Measurements from ENCODE around the gene ESYT1.

ESYT1 gene

GRCh38 chr12:56127888-56128669 lies at the start of gene ESYT1:
ESYT1 (plus strand) TSS chr12:56128267; CDS start chr12:56128320, 53 bp downstream.
- peak; percentile 82 to 98 for DNase-seq (ENCODE audit: low read depth in 1 of 2, low spot score in 1 of 2)

- DNase-seq (ENCODE audit: low read depth in 1 of 2, low spot score in 1 of 2), result no peak
These were observed 49.6 kb upstream of the ESYT1 start for GRCh38 chr12:56078427-56078826.

GRCh38 chr12:56078931-56079722 lies 48.9 kb upstream of the ESYT1 start:
- DNase-seq (ENCODE audit: low read depth in 1 of 2, low spot score in 1 of 2), result peak; percentile 14 to 27

DNA sequence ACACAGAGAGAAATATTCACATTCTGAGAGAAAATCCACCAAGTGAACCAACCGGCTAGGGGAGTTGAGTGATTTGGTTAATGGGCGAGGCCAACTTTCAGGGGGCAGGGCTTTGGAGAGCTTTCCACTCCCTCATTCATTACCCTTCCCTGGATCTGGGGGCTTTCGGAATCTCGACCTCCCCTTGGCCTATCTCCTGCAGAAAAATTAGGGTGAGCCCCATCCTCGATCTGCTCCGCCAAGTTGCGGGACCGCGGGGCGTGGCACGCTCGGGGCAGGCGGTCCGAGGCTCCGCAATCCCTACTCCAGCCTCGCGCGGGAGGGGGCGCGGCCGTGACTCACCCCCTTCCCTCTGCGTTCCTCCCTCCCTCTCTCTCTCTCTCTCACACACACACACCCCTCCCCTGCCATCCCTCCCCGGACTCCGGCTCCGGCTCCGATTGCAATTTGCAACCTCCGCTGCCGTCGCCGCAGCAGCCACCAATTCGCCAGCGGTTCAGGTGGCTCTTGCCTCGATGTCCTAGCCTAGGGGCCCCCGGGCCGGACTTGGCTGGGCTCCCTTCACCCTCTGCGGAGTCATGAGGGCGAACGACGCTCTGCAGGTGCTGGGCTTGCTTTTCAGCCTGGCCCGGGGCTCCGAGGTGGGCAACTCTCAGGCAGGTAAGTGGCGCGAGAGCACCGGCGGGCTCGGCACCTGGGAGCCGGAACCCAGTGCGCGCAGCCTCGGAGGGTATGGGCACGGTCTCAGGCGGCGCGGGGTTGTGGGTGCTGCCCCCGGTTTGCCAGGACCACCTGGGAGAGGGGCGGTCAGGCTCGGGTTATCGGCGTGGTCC lies 48.1 kb upstream of the ESYT1 start, which contains the start of gene ERBB3:
ERBB3 (plus strand) TSS at position 443 of the 833 bp plus-strand sequence; CDS start at position 579, 136 bp downstream.
- DNase-seq (ENCODE audit: low read depth in 1 of 2, low spot score in 1 of 2), result peak; percentile 26 to 58

DNA sequence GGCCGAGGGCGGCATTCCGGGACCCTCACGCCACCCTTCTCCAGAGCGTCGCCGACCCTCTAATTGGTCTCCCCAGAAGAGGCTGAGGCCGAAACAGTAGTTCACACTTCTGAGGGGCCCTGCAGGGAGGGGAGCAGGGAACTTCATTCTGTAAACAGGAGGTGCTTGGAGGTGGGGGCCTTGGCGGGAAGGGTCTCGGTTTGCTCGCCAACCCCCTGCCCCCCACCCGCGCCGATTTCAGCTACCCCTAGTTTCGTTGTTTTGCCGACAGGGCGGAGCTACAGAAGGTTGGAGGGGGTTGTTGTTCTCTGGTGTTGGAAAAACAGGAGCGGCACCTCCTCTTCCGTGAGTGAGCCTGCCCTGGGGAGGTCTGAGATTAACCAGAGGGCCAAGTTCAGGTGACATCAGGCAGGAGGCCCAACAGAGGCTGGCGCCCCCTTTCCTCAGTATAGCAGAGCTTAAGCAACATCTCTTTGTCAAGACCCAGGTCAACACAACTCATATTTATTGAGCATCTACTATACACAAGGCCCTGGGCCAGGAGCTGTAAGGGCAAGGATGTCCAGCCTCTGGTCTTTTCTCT lies 47.4 kb upstream of the ESYT1 start:
- no peak for DNase-seq (ENCODE audit: low read depth in 1 of 2, low spot score in 1 of 2)

DNA sequence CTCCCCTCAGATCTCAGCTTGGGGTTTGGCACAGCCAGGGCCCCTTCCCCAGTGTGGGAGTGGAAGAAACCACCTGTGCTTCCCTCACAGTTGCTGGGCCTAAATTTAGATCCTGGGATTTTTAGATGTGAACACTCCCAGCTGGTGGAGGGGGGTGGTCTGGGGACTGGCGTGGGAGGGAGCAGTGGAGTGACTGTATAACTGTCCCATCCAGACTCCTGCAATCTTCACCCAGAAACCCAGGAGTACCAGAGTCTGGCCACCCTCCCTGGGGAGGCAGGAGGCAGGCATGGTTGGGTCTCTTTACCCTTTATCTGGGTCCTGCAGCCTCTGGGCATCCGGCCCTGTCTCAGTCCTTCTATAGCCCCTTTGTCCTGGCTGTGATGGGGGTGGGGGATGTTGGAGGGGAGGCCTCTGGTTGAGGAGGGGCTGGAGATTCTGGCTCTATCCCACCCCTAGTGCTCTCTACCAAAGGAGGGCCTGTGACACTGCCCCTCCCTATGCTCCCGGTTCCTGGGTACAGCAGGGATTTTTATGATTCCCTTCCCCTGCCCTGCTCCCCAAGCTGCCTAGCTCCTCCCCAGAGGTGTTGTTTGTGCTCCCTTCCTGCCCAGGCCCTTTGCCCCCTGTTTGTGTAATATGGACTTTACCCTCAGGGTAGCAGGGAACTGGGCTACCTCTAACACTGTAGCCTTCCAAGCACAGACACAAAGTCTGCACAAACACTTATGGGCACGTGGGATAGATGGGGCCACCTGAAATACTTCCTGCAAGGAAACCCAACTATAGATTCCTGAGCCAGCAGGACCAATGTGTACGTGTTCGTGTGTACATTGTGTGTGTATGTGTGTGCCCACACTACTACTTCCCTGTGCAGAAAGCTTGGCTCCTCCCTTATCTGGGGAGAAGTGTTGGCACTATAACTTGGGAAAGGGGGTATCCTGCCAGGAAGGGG lies 46.4 kb upstream of the ESYT1 start:
- no peak for DNase-seq (ENCODE audit: low read depth in 1 of 2, low spot score in 1 of 2)

DNA sequence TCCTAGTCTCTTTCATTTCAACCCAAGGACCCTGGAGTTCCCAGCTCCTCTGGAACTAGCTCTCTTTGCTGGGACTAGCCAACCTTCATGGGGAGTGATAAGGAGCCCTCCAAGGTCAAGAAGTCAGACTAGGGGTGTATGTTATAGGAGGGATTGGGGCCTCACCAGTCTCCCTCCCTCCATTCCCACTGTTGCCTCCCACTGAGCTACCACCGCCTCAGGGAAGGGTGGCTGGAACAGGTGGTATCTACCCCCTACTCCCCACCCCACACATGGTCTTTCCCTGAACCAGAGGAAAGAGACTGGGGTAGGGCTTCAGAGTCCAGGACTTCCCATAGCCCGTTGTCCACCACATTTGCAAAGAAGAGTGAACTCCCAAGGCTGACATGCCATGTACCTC lies 45.7 kb upstream of the ESYT1 start:
- no peak for DNase-seq (ENCODE audit: low read depth in 1 of 2, low spot score in 1 of 2)

DNA sequence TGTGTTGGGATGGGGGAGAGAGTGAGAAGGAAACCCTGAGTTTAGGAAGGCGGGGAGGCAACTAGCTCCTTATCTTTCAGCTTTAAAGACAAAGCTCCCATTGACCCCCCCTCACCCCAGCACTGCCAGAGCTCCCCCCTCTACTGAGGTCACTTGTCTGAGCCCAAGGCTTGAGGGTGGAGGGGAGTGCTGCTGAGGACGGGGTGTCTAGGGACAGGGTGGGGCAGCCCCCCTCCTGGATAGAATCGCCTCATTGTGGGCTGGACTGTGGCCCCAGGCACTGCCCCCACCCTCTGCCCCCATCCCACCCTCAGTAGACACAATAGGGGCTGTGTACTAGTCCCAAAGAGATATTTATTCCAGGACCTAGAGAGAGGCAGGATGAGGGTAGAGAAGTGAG lies 45.1 kb upstream of the ESYT1 start:
- DNase-seq (ENCODE audit: low read depth in 1 of 2, low spot score in 1 of 2), result no peak

- DNase-seq (ENCODE audit: low read depth in 1 of 2, low spot score in 1 of 2), result no peak
These were observed 43.0 kb upstream of the ESYT1 start for GRCh38 chr12:56084958-56085543.

- no peak for DNase-seq (ENCODE audit: low read depth in 1 of 2, low spot score in 1 of 2)
These were observed 42.0 kb upstream of the ESYT1 start for GRCh38 chr12:56086096-56086495.

DNA sequence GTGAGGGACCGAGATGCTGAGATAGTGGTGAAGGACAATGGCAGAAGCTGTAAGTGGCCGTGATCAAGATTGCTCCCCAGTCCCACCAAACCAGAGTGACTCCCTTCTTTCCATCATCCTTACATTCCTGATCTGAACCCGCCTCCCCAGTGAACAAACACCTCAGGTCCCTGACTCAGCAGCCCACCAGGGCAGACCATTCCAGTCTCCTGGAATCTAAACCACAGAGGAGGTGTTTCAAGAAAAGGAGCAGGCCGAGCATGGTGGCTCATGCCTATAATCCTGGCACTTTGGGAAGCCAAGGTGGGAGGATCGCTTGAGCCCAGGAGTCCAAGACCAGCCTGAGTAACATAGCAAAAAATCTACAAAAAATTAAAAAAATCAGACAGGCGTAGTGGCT lies 41.5 kb upstream of the ESYT1 start:
- no peak for DNase-seq (ENCODE audit: low read depth in 1 of 2, low spot score in 1 of 2)

DNA sequence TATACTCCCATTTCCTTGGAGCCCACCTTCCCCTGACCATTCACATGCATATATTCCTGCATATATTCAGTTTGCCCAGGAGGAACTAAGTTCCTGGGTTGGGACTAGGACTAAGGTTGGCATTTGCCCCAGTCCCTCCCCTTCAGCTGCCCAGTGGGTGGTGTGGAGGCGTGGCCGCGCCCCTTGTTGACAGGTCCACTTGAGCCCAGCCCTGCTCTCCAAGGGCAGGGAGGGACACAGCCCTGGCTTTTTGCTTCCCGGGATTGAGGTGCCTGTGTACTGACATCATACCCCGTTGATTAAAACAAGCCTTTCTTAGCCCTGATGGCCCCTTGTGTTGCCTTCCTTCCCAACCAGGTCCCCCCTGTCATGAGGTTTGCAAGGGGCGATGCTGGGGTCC lies 40.8 kb upstream of the ESYT1 start:
- DNase-seq (ENCODE audit: low read depth in 1 of 2, low spot score in 1 of 2), result no peak

DNA sequence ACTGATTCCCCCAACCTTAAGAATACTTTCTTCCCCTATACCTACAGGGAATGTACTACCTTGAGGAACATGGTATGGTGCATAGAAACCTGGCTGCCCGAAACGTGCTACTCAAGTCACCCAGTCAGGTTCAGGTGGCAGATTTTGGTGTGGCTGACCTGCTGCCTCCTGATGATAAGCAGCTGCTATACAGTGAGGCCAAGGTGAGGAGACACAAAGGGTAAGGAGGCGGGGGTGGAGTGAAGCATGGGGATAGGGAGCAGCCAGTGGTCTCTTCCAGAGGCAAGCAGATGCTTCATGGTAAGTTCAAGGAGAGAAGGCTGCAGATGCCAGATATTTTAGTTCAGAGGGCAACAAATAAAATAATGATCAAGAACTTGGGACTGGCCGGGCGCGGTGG lies 30.3 kb upstream of the ESYT1 start:
- no peak for DNase-seq (ENCODE audit: low read depth in 1 of 2, low spot score in 1 of 2)

DNA sequence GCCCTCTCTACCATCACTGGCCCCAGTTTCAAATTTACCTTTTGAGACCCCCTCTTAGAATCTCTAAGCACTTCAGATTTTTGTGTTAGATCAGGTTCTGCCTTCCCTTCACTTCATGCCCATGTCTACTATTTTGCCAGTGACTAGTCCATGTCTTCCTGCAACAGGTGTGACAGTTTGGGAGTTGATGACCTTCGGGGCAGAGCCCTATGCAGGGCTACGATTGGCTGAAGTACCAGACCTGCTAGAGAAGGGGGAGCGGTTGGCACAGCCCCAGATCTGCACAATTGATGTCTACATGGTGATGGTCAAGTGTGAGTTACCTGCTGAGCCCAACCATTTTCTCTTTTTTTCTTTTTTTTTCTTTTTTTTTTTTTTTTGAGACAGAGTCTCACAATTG lies 29.5 kb upstream of the ESYT1 start:
- DNase-seq (ENCODE audit: low read depth in 1 of 2, low spot score in 1 of 2), result no peak

GRCh38 chr12:56099787-56100186 lies 28.3 kb upstream of the ESYT1 start:
- DNase-seq (ENCODE audit: low read depth in 1 of 2, low spot score in 1 of 2), result no peak

GRCh38 chr12:56101045-56101444 lies 27.0 kb upstream of the ESYT1 start:
- DNase-seq (ENCODE audit: low read depth in 1 of 2, low spot score in 1 of 2), result no peak

DNA sequence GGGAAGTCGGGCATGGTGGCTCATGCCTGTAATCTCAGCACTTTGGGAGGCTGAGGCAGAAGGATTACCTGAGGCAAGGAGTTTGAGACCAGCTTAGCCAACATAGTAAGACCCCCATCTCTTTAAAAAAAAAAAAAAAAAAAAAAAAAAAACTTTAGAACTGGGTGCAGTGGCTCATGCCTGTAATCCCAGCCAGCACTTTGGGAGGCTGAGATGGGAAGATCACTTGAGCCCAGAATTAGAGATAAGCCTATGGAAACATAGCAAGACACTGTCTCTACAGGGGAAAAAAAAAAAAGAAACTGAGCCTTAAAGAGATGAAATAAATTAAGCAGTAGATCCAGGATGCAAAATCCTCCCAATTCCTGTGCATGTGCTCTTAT lies 25.4 kb upstream of the ESYT1 start:
- DNase-seq (ENCODE audit: low read depth in 1 of 2, low spot score in 1 of 2), result no peak

GRCh38 chr12:56103066-56103711 lies 24.9 kb upstream of the ESYT1 start:
- no peak for DNase-seq (ENCODE audit: low read depth in 1 of 2, low spot score in 1 of 2)

GRCh38 chr12:56103823-56104108 lies 24.3 kb upstream of the ESYT1 start:
- DNase-seq (ENCODE audit: low read depth in 1 of 2, low spot score in 1 of 2), result no peak

Measured in activated CD4-positive, alpha-beta T cell treated with anti-CD3 and anti-CD28 coated beads, Interleukin-2, amount 50 U/mL, for 24 hours (primary cell).